H1 (cell line): ENCODE measurements around the gene ACTL8. TPM values are rescaled to one million over a fixed set of nuclear protein-coding genes. Genes with fewer than 3 reads are reported as not detected.

ENCODE experiments used
- CEBPB ChIP-seq: IDR thresholded peaks from 2 replicates; pipeline ENCODE4 v1.6.1; 2012; ENCODE audit warnings: low read depth, low read length
- polyA plus RNA-seq, 7 experiments: library from polyadenylated mRNA; depleted of rRNA in 3 of 7; stranded (reverse) in 5 of 7; unstranded in 2 of 7; fragments of >200 nt in 5 of 7; fragments of 200-250 nt in 2 of 7; gene quantifications; 1 replicate in 5 of 7; 2 replicates in 1 of 7; 4 replicates in 1 of 7; pipeline versions ENCODE4 v1.2.1 to v1.2.3, GENCODE V29; 2011 to 2013; ENCODE audit warnings: missing spikeins in 2 of 7, mixed read lengths in 2 of 7
- total RNA-seq: library from RNA; stranded (reverse); fragmentation: NEBNext Ultra II Directional; extraction: Animal tissue kit (Norgen Biotek cat#: 25700); gene quantifications from 2 replicates; pipeline ENCODE4 v1.2.1, GENCODE V29; 2021

ACTL8 gene
- total and polyA plus RNA-seq, 2 of the 8 experiments (the other 6 are each of a cell fraction or from before 2014, with no cell fraction given) = 0.33 to 0.47 TPM

DNA sequence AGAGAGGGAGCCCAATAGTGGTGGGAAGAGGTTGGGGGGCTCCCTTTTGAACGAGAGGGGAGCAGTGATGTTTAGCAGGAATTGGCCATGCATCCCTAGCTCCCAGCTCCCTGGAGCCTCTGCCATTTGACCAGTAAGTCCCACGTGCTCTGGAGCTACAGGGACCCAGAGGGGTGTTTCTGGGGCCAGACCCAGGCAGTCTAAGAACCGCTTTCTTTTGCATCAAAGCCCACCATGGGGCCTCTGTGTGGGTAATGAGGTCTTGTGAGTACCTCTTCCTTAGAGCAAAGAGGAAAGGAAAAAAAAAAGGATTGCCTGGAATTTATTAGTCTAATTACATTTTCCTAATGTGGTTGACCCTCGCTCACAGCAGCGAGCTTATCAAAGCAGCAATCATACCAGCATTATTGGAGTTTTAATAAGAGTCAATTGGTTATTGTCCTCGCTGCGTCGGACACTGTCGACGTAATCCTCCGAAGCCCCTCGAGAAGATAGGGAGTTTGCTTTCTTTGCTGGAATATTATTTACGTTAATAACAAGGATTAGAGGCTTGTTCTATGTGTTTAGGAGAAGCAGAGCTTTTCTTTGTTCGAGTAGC is 17.6 kb downstream of the ACTL8 start (continued):
- TF ChIP-seq CEBPB = no peak
